NT2/D1 (cell line): Measurements from ENCODE around the gene TMEM176B.

Experiments used
- DNase-seq: peaks from one replicate; pipeline ENCODE4 v3.0.0-alpha.2; 2011; ENCODE audit warnings: low read depth, low spot score
- H3K27me3 ChIP-seq: 2 replicates; pipeline ENCODE4 v1.6.0; 2011; ENCODE audit warnings: mild to moderate bottlenecking; ENCODE audit not compliant: insufficient read length, insufficient read depth
- H3K36me3 ChIP-seq: 2 replicates; pipeline ENCODE4 v1.6.1; 2011; ENCODE audit warnings: mild to moderate bottlenecking, low read length, mixed read lengths; ENCODE audit not compliant: insufficient read depth, insufficient read length
- H3K4me1 ChIP-seq: 2 replicates; pipeline ENCODE4 v1.5.1; 2011; ENCODE audit not compliant: insufficient read depth, insufficient read length
- H3K4me3 ChIP-seq: 2 replicates; pipeline ENCODE4 v1.5.1; 2011; ENCODE audit warnings: low read depth; ENCODE audit not compliant: insufficient read length
- H3K9ac ChIP-seq: 2 replicates; pipeline ENCODE4 v1.6.0; 2011; ENCODE audit warnings: low read depth; ENCODE audit not compliant: insufficient read length
- H3K9me3 ChIP-seq: 2 replicates; pipeline ENCODE4 v1.5.1; 2011; ENCODE audit warnings: mild to moderate bottlenecking, low read length; ENCODE audit not compliant: insufficient read depth
- SUZ12 ChIP-seq: IDR thresholded peaks from 2 replicates; pipeline ENCODE4 v1.6.1; 2011; ENCODE audit not compliant: insufficient read length, insufficient read depth; ENCODE audit errors: extremely low read depth
- YY1 ChIP-seq: IDR thresholded peaks from 2 replicates; pipeline ENCODE4 v1.6.1; 2011; ENCODE audit not compliant: insufficient read length, insufficient read depth
- ZNF274 ChIP-seq: IDR thresholded peaks from 2 replicates; pipeline ENCODE4 v1.6.1; 2011; ENCODE audit warnings: mild to moderate bottlenecking, low read depth, low read length

TMEM176B gene

GRCh38 chr7:150799741-150800580, at the start of gene TMEM176B:
Gene TMEM176B, minus strand, starts transcription at chr7:150800364. Its CDS starts 3,795 bp downstream, at chr7:150796569.
- Histone ChIP-seq H3K9me3 (no peaks in the 10 kb centered on the region), H3K4me3 (peak within 1 kb of the TSS; percentile 28), H3K27me3 (peaks cover 44% of the 10 kb centered on the region), H3K4me1 (no peaks in the 10 kb centered on the region), H3K9ac (peak within 1 kb of the TSS; percentile 42), H3K36me3 (no peaks in the 10 kb centered on the region)
- DNase-seq, result no peak
- no peak for TF ChIP-seq YY1
- TF ChIP-seq ZNF274, result no peak
- no peak for TF ChIP-seq SUZ12

- no peak overlapping the region for H3K9ac ChIP-seq
- TF ChIP-seq YY1 (no peak), ZNF274 (no peak), SUZ12 (no peak)
- H3K4me1 ChIP-seq, result peaks cover 4% of the 10 kb centered on the region
- H3K27me3 ChIP-seq, result no peaks in the 10 kb centered on the region
- H3K4me3 ChIP-seq, result no peak overlapping the region
- no peaks in the 10 kb centered on the region for H3K36me3 ChIP-seq
- DNase-seq, result no peak
- H3K9me3 ChIP-seq, result no peaks in the 10 kb centered on the region
Measured at GRCh38 chr7:150849204-150849775, 49.1 kb upstream of the TMEM176B start.

GRCh38 chr7:150848561-150849115, 48.5 kb upstream of the TMEM176B start:
- H3K27me3 ChIP-seq, result no peaks in the 10 kb centered on the region
- TF ChIP-seq ZNF274, result no peak
- TF ChIP-seq YY1, result no peak
- no peak for TF ChIP-seq SUZ12

GRCh38 chr7:150848111-150848510, 47.9 kb upstream of the TMEM176B start:
- TF ChIP-seq ZNF274 (no peak), SUZ12 (no peak)
- no peaks in the 10 kb centered on the region for H3K36me3 ChIP-seq
- H3K9ac ChIP-seq, result no peak overlapping the region
- no peaks in the 10 kb centered on the region for H3K9me3 ChIP-seq
- no peak for DNase-seq
- H3K4me3 ChIP-seq, result no peak overlapping the region
- H3K27me3 ChIP-seq, result no peaks in the 10 kb centered on the region
- no peaks in the 10 kb centered on the region for H3K4me1 ChIP-seq

More at GRCh38 chr7:150848561-150849115, 48.5 kb upstream of the TMEM176B start:
- no peak for DNase-seq
- H3K4me1 ChIP-seq, result no peaks in the 10 kb centered on the region
- H3K4me3 ChIP-seq, result no peak overlapping the region
- no peaks in the 10 kb centered on the region for H3K9me3 ChIP-seq
- no peaks in the 10 kb centered on the region for H3K36me3 ChIP-seq
- no peak overlapping the region for H3K9ac ChIP-seq

GRCh38 chr7:150847536-150847935, 47.4 kb upstream of the TMEM176B start:
- Histone ChIP-seq H3K36me3 (no peaks in the 10 kb centered on the region), H3K4me1 (no peaks in the 10 kb centered on the region), H3K9ac (no peak overlapping the region), H3K4me3 (no peak overlapping the region), H3K9me3 (no peaks in the 10 kb centered on the region), H3K27me3 (no peaks in the 10 kb centered on the region)
- no peak for TF ChIP-seq YY1
- TF ChIP-seq ZNF274, result no peak
- no peak for TF ChIP-seq SUZ12
- no peak for DNase-seq

- H3K4me1 ChIP-seq, result no peaks in the 10 kb centered on the region
- H3K27me3 ChIP-seq, result no peaks in the 10 kb centered on the region
- no peaks in the 10 kb centered on the region for H3K36me3 ChIP-seq
- DNase-seq, result no peak
- no peak overlapping the region for H3K4me3 ChIP-seq
- no peaks in the 10 kb centered on the region for H3K9me3 ChIP-seq
- no peak overlapping the region for H3K9ac ChIP-seq
- TF ChIP-seq SUZ12, result no peak
- TF ChIP-seq YY1, result no peak
- no peak for TF ChIP-seq ZNF274
Measured at GRCh38 chr7:150846291-150847115, 46.3 kb upstream of the TMEM176B start.

GRCh38 chr7:150845421-150845861, 45.3 kb upstream of the TMEM176B start:
- no peak for DNase-seq
- Histone ChIP-seq H3K4me3 (no peak overlapping the region), H3K4me1 (no peaks in the 10 kb centered on the region), H3K36me3 (no peaks in the 10 kb centered on the region), H3K9me3 (no peaks in the 10 kb centered on the region), H3K27me3 (no peaks in the 10 kb centered on the region), H3K9ac (no peak overlapping the region)
- no peak for TF ChIP-seq ZNF274
- no peak for TF ChIP-seq SUZ12
- TF ChIP-seq YY1, result no peak
